Measurements from ENCODE around the gene ICE1.
"Not testable (repeated sequence)": the region's sequence is repeated elsewhere in the genome, so short reads cannot be mapped to it uniquely, and the experiment has no call there.

The ICE1 gene

DNA sequence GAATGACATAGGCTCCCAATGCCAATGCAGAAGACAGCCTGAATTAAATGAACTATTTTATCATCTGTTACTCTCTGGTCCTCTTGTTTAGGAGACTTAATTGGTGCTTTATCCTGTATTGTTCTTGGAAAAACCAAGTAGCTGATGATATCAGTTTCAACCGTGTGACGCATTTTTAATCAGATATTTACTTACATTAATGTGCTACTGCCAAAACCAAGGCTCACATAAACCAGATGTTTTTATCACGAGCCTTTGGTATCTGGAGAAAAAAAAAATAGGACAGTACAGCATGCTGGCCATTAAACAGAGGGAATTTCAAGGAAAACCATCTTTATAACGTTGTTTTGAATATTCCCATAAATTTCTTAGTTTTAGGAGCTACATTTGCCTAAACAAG, 90.1 kb downstream of the ICE1 start:
- no peaks in the 10 kb centered on the region for H3K36me3 ChIP-seq (ENCODE audit: insufficient read depth, low read length)
- H2AFZ ChIP-seq (ENCODE audit: low read length, unreplicated experiment): no peak overlapping the region
- H3K27me3 ChIP-seq (ENCODE audit: insufficient read depth, low read length): peaks cover 54% of the 10 kb centered on the region
- no peaks in the 10 kb centered on the region for H3K4me1 ChIP-seq (ENCODE audit: control insufficient read depth, insufficient read depth, low read length, unreplicated experiment)
- H3K27ac ChIP-seq (ENCODE audit: low read depth, low read length): no peak overlapping the region
- no peak overlapping the region for H3K4me3 ChIP-seq (ENCODE audit: low read depth, low read length)
- H3K79me2 ChIP-seq (ENCODE audit: control insufficient read depth, insufficient read depth, low read length, unreplicated experiment): no peaks in the 10 kb centered on the region

DNA sequence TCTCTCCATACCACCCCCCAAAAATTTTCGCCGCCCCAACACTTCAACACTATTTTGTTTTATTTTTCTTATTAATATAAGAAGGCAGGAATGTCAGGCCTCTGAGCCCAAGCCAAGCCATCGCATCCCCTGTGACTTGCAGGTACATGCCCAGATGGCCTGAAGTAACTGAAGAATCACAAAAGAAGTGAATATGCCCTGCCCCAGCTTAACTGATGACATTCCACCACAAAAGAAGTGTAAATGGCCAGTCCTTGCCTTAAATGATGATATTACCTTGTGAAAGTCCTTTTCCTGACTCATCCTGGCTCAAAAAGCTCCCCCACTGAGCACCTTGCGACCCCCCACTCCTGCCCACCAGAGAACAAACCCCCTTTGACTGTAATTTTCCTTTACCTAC, 98.1 kb downstream of the ICE1 start:
- not testable (repeated sequence) for H2AFZ ChIP-seq (ENCODE audit: low read length, unreplicated experiment); H3K36me3 ChIP-seq (ENCODE audit: insufficient read depth, low read length); H3K4me3 ChIP-seq (ENCODE audit: low read depth, low read length); H3K79me2 ChIP-seq (ENCODE audit: control insufficient read depth, insufficient read depth, low read length, unreplicated experiment); H3K4me1 ChIP-seq (ENCODE audit: control insufficient read depth, insufficient read depth, low read length, unreplicated experiment); H3K27me3 ChIP-seq (ENCODE audit: insufficient read depth, low read length); H3K27ac ChIP-seq (ENCODE audit: low read depth, low read length)

GRCh38 chr5:5521029-5521428, 98.6 kb downstream of the ICE1 start:
- Histone ChIP-seq H3K4me1 (ENCODE audit: control insufficient read depth, insufficient read depth, low read length, unreplicated experiment) (no peaks in the 10 kb centered on the region), H3K27ac (ENCODE audit: low read depth, low read length) (no peak overlapping the region), H3K4me3 (ENCODE audit: low read depth, low read length) (no peak overlapping the region), H2AFZ (ENCODE audit: low read length, unreplicated experiment) (no peak overlapping the region), H3K27me3 (ENCODE audit: insufficient read depth, low read length) (no peaks in the 10 kb centered on the region), H3K36me3 (ENCODE audit: insufficient read depth, low read length) (no peaks in the 10 kb centered on the region), H3K79me2 (ENCODE audit: control insufficient read depth, insufficient read depth, low read length, unreplicated experiment) (no peaks in the 10 kb centered on the region)

GRCh38 chr5:5521478-5521877, 99.0 kb downstream of the ICE1 start:
- no peaks in the 10 kb centered on the region for H3K4me1 ChIP-seq (ENCODE audit: control insufficient read depth, insufficient read depth, low read length, unreplicated experiment)
- no peak overlapping the region for H3K27ac ChIP-seq (ENCODE audit: low read depth, low read length)
- no peak overlapping the region for H3K4me3 ChIP-seq (ENCODE audit: low read depth, low read length)
- no peaks in the 10 kb centered on the region for H3K27me3 ChIP-seq (ENCODE audit: insufficient read depth, low read length)
- no peak overlapping the region for H2AFZ ChIP-seq (ENCODE audit: low read length, unreplicated experiment)
- H3K79me2 ChIP-seq (ENCODE audit: control insufficient read depth, insufficient read depth, low read length, unreplicated experiment): no peaks in the 10 kb centered on the region
- H3K36me3 ChIP-seq (ENCODE audit: insufficient read depth, low read length): no peaks in the 10 kb centered on the region

- Histone ChIP-seq H3K36me3 (ENCODE audit: insufficient read depth, low read length) (no peaks in the 10 kb centered on the region), H3K27ac (ENCODE audit: low read depth, low read length) (no peak overlapping the region), H3K4me3 (ENCODE audit: low read depth, low read length) (no peak overlapping the region), H2AFZ (ENCODE audit: low read length, unreplicated experiment) (no peak overlapping the region), H3K79me2 (ENCODE audit: control insufficient read depth, insufficient read depth, low read length, unreplicated experiment) (no peaks in the 10 kb centered on the region), H3K27me3 (ENCODE audit: insufficient read depth, low read length) (no peaks in the 10 kb centered on the region), H3K4me1 (ENCODE audit: control insufficient read depth, insufficient read depth, low read length, unreplicated experiment) (no peaks in the 10 kb centered on the region)
These were observed 99.9 kb downstream of the ICE1 start for GRCh38 chr5:5522336-5522735.

GRCh38 chr5:5523066-5523505, 100.6 kb downstream of the ICE1 start:
- Histone ChIP-seq H3K27me3 (ENCODE audit: insufficient read depth, low read length) (no peaks in the 10 kb centered on the region), H2AFZ (ENCODE audit: low read length, unreplicated experiment) (peak overlapping the region; percentile 90), H3K79me2 (ENCODE audit: control insufficient read depth, insufficient read depth, low read length, unreplicated experiment) (no peaks in the 10 kb centered on the region), H3K4me1 (ENCODE audit: control insufficient read depth, insufficient read depth, low read length, unreplicated experiment) (no peaks in the 10 kb centered on the region), H3K4me3 (ENCODE audit: low read depth, low read length) (peak overlapping the region; percentile 58; the same call in 1 of the 2 replicates), H3K27ac (ENCODE audit: low read depth, low read length) (no peak overlapping the region), H3K36me3 (ENCODE audit: insufficient read depth, low read length) (no peaks in the 10 kb centered on the region)

- Histone ChIP-seq H3K4me1 (ENCODE audit: control insufficient read depth, insufficient read depth, low read length, unreplicated experiment) (no peaks in the 10 kb centered on the region), H3K79me2 (ENCODE audit: control insufficient read depth, insufficient read depth, low read length, unreplicated experiment) (no peaks in the 10 kb centered on the region), H3K27me3 (ENCODE audit: insufficient read depth, low read length) (no peaks in the 10 kb centered on the region), H3K36me3 (ENCODE audit: insufficient read depth, low read length) (no peaks in the 10 kb centered on the region), H2AFZ (ENCODE audit: low read length, unreplicated experiment) (peak overlapping the region; percentile 85), H3K27ac (ENCODE audit: low read depth, low read length) (no peak overlapping the region), H3K4me3 (ENCODE audit: low read depth, low read length) (no peak overlapping the region)
These were observed 101.8 kb downstream of the ICE1 start for GRCh38 chr5:5524327-5524726.

GRCh38 chr5:5531371-5531770, 108.9 kb downstream of the ICE1 start:
- H3K79me2 ChIP-seq (ENCODE audit: control insufficient read depth, insufficient read depth, low read length, unreplicated experiment): no peaks in the 10 kb centered on the region
- no peak overlapping the region for H2AFZ ChIP-seq (ENCODE audit: low read length, unreplicated experiment)
- no peak overlapping the region for H3K27ac ChIP-seq (ENCODE audit: low read depth, low read length)
- no peaks in the 10 kb centered on the region for H3K4me1 ChIP-seq (ENCODE audit: control insufficient read depth, insufficient read depth, low read length, unreplicated experiment)
- H3K4me3 ChIP-seq (ENCODE audit: low read depth, low read length): no peak overlapping the region
- no peaks in the 10 kb centered on the region; the same call in 1 of the 2 replicates for H3K27me3 ChIP-seq (ENCODE audit: insufficient read depth, low read length)
- H3K36me3 ChIP-seq (ENCODE audit: insufficient read depth, low read length): no peaks in the 10 kb centered on the region

DNA sequence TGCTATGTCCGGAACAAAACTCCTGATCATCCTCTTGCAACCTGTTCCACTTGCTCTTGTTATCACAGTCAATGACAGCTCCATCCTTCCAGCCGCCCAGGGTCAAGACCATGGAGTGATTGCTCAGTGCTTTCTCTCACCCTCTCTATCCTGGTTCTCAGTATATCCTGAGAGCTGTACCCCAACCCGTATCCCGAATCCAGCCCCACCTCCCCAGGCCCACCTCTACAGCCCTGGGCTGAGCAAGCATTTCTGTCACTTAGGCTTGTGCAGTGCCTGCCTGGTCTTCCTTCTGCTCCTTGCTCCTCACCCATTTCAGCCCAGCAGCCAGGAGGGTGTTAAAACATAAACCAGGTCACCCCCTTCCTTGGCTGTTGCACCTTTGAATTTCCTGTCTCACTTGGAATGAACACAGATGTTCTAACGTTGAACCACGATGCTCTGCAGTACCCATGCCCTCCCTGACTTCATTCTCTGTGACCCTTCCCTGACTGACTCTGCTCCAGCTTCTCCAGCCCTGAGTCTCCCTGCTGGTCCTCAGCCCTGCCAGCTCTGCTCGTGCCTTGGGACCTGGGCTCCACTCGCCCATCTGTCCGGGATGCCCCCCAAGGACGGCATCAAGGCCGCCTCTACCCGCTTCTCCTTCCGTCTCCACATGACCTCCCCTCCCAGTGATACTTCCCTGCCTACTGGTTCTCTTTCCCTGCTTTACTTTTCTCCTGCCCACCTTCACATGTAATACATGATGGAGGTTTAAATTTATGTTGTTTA, 110.0 kb downstream of the ICE1 start:
- Histone ChIP-seq H3K36me3 (ENCODE audit: insufficient read depth, low read length) (no peaks in the 10 kb centered on the region), H3K4me3 (ENCODE audit: low read depth, low read length) (no peak overlapping the region), H3K79me2 (ENCODE audit: control insufficient read depth, insufficient read depth, low read length, unreplicated experiment) (no peaks in the 10 kb centered on the region), H3K27ac (ENCODE audit: low read depth, low read length) (no peak overlapping the region), H2AFZ (ENCODE audit: low read length, unreplicated experiment) (no peak overlapping the region), H3K4me1 (ENCODE audit: control insufficient read depth, insufficient read depth, low read length, unreplicated experiment) (no peaks in the 10 kb centered on the region), H3K27me3 (ENCODE audit: insufficient read depth, low read length) (no peaks in the 10 kb centered on the region; the same call in 1 of the 2 replicates)

GRCh38 chr5:5533927-5534326, 111.5 kb downstream of the ICE1 start:
- Histone ChIP-seq H3K4me1 (ENCODE audit: control insufficient read depth, insufficient read depth, low read length, unreplicated experiment) (no peaks in the 10 kb centered on the region), H3K27ac (ENCODE audit: low read depth, low read length) (no peak overlapping the region), H2AFZ (ENCODE audit: low read length, unreplicated experiment) (no peak overlapping the region), H3K36me3 (ENCODE audit: insufficient read depth, low read length) (no peaks in the 10 kb centered on the region), H3K27me3 (ENCODE audit: insufficient read depth, low read length) (no peaks in the 10 kb centered on the region; the same call in 1 of the 2 replicates), H3K4me3 (ENCODE audit: low read depth, low read length) (no peak overlapping the region), H3K79me2 (ENCODE audit: control insufficient read depth, insufficient read depth, low read length, unreplicated experiment) (no peaks in the 10 kb centered on the region)

GRCh38 chr5:5534333-5534732, 111.9 kb downstream of the ICE1 start:
- Histone ChIP-seq H3K27ac (ENCODE audit: low read depth, low read length) (no peak overlapping the region), H3K4me1 (ENCODE audit: control insufficient read depth, insufficient read depth, low read length, unreplicated experiment) (no peaks in the 10 kb centered on the region), H3K4me3 (ENCODE audit: low read depth, low read length) (no peak overlapping the region), H3K36me3 (ENCODE audit: insufficient read depth, low read length) (no peaks in the 10 kb centered on the region), H3K79me2 (ENCODE audit: control insufficient read depth, insufficient read depth, low read length, unreplicated experiment) (no peaks in the 10 kb centered on the region), H3K27me3 (ENCODE audit: insufficient read depth, low read length) (no peaks in the 10 kb centered on the region; the same call in 1 of the 2 replicates), H2AFZ (ENCODE audit: low read length, unreplicated experiment) (no peak overlapping the region)
